ENCODE measurements around the gene HOXB13. TPM values are rescaled to one million over a fixed set of nuclear protein-coding genes. Genes with fewer than 3 reads are reported as not detected.

The HOXB13 gene
- total and polyA plus RNA-seq, 2 of the 4 experiments (the other 2 are of a cell fraction) = not detected

GRCh38 chr17:48773245-48773644 lies 44.7 kb upstream of the HOXB13 start:
- in situ Hi-C loops (cut with MboI; ENCODE audit: low sequenced_read_pairs) = loop anchor here (25.0 kb wide), 1 partner anchor 386 kb away; no protein-coding TSS in a partner anchor
- H3K4me1 ChIP-seq (ENCODE audit: control insufficient read depth, insufficient read depth, low read length) = no peaks in the 10 kb centered on the region
- POLR2A ChIA-PET (ENCODE audit: unreplicated experiment) = no interaction called here
- H4K8ac ChIP-seq (ENCODE audit: low read depth in 2 of 2, low read length in 2 of 2) = no peak overlapping the region
- WGBS, 2 experiments (ENCODE audit: extremely low coverage in 2 of 2, insufficient read length in 1 of 2) = no CpG with 5 or more reads among the region's 3 CpGs
- H2BK120ac ChIP-seq (ENCODE audit: low read depth, low read length) = no peak overlapping the region
- no peaks in the 10 kb centered on the region for H4K20me1 ChIP-seq (ENCODE audit: insufficient read depth, low read length)
- no peaks in the 10 kb centered on the region for H3K9me1 ChIP-seq (ENCODE audit: insufficient read depth, low read length)
- no peak for ATAC-seq (ENCODE audit: low read depth)
- no peak overlapping the region for H2BK5ac ChIP-seq (ENCODE audit: low read depth, low read length, poor library complexity, severe bottlenecking)
- H2AK9ac ChIP-seq (replicated peaks; ENCODE audit: low read depth, low read length, poor library complexity) = no peak overlapping the region
- TF ChIP-seq RFX5 (IDR thresholded peaks at IDR 0.05; ENCODE audit: low read depth, low read length) (no peak), MAFK (IDR thresholded peaks at IDR 0.05; ENCODE audit: low read depth, low read length) (no peak), USF2 (IDR thresholded peaks at IDR 0.05; ENCODE audit: low read depth, low read length) (no peak), CTCF (conservative IDR thresholded peaks at IDR 0.05; ENCODE audit: low read depth, low read length) (no peak), CHD1 (IDR thresholded peaks at IDR 0.05; ENCODE audit: low read depth, low read length) (no peak), MXI1 (IDR thresholded peaks at IDR 0.05; ENCODE audit: borderline replicate concordance, low read depth, low read length) (no peak), FOS (IDR thresholded peaks at IDR 0.05; ENCODE audit: low read depth, low read length) (no peak), ELK1 (IDR thresholded peaks at IDR 0.05; ENCODE audit: borderline replicate concordance, low read depth, low read length) (no peak)
- no peak for DNase-seq
- H3K18ac ChIP-seq (ENCODE audit: low read depth, low read length) = no peak overlapping the region
- no peak overlapping the region for H2AFZ ChIP-seq (replicated peaks; ENCODE audit: low read length, poor library complexity)
- H2AK5ac ChIP-seq (ENCODE audit: low read depth, low read length) = no peak overlapping the region
- no peak overlapping the region for H3K4me2 ChIP-seq (ENCODE audit: low read depth, low read length)
- H3K4ac ChIP-seq (ENCODE audit: low read depth, low read length) = no peak overlapping the region
- H3K56ac ChIP-seq (ENCODE audit: extremely low read depth, insufficient read depth, low read length) = no peak overlapping the region
- no peaks in the 10 kb centered on the region for H3K36me3 ChIP-seq (ENCODE audit: control insufficient read depth, insufficient read depth, low read length)
- H3K14ac ChIP-seq (replicated peaks; ENCODE audit: low read depth, low read length) = no peak overlapping the region
- H3K9me3 ChIP-seq (ENCODE audit: control insufficient read depth, insufficient read depth, low read length) = no peaks in the 10 kb centered on the region
- dilution Hi-C loops (cut with HindIII; ENCODE audit: low sequenced_read_pairs, unreplicated experiment) = no loop called here
- H3K4me3 ChIP-seq (ENCODE audit: insufficient read depth, low read depth, low read length) = no peak overlapping the region
- H3K9ac ChIP-seq (ENCODE audit: low read depth, low read length) = no peak overlapping the region
- H4K5ac ChIP-seq (ENCODE audit: low read depth, low read length) = no peak overlapping the region
- no peak overlapping the region for H2BK20ac ChIP-seq (ENCODE audit: low read depth, low read length)
- H3K79me1 ChIP-seq (ENCODE audit: low read depth in 1 of 2, low read length in 2 of 2) = no peaks in the 10 kb centered on the region
- CTCF ChIA-PET = no interaction called here
- intact Hi-C loops (cut with micrococcal nuclease) = no loop called here
- H2BK15ac ChIP-seq (ENCODE audit: low read depth, low read length) = no peak overlapping the region
- H3K23ac ChIP-seq (ENCODE audit: low read depth, low read length) = no peak overlapping the region
- no peak overlapping the region for H4K91ac ChIP-seq (ENCODE audit: insufficient read depth, low read depth, low read length)
- H3K27me3 ChIP-seq (ENCODE audit: control insufficient read depth, insufficient read depth, low read length) = peaks cover 33% of the 10 kb centered on the region
- BruUV-seq (replicated peaks) = no TSS peak
- H3K27ac ChIP-seq (ENCODE audit: insufficient read depth, low read length) = no peak overlapping the region
